RPMI8226 (cell line): Measurements from ENCODE around the gene IFI30.

Experiments used
- DNase-seq: peaks from one replicate; pipeline ENCODE4 v3.0.0-alpha.2; 2015

IFI30 gene

DNA sequence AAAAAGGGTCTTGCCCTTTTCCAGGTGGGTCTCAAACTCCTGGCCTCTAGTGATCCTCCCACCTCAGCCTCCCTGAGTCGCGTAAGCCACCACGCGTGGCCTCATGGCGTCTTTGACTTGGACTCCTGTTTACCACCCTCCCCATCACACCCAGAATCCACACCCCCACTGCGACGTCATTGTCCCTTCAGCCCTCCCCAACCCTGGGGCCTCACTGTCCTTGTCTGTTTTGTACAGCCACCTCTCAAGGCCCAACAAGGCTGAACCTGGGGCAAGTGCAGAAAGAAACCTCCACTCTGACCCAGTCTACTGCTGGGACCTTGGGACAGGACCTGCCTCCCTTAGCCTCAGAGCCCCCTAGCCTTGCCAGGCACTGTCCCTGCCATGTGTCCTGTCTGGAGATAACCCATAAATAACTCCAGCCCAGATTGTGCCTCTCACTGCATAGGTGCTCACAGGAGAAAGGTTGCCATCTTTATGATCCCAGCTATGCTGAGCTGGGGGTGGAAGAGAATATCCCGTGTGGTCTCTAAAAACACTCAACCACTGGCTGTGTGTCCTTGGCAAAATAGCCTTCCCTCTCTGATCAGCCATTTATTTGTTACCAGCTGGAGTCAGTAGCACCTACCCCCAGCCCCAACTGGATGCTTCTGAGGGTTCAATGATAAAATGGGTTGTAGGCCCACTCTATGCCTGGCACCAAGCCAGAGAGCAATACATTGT lies 1.8 kb upstream of the IFI30 start:
- no peak for DNase-seq

DNA sequence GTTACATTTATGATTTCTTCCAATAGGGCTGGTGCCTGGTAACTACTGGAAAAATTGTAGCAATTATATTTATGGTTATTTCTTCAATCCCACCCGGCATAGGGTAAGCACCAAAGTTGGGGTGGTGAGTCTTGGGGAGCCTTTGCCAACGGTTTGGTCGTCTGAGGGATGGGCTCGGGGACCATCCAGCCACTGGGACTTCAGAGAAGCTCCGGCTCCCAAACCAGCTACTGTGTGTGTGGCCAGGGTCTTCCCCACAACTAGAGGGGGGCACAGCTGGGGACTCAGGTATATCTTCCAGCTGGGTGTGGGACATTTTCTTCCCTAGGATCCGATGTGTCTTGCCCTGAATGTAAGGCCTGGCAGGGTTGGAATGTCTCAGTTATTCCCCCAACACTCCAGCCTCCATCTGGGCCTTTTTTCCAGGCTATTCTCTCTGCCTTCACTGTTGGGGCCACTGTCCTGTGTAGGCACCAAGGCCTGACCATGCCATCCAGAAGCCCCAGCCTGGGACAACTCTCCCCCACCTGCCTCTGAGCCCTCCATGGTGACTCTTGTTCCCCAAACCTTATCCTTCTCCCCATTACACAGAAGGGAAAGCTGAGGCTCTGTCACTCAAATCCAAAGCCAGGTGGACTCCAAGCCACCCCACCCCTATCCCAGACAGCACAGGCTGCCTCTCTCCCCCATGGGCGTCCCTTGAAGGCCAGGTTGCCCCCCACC lies 1.1 kb upstream of the IFI30 start:
- DNase-seq: no peak

DNA sequence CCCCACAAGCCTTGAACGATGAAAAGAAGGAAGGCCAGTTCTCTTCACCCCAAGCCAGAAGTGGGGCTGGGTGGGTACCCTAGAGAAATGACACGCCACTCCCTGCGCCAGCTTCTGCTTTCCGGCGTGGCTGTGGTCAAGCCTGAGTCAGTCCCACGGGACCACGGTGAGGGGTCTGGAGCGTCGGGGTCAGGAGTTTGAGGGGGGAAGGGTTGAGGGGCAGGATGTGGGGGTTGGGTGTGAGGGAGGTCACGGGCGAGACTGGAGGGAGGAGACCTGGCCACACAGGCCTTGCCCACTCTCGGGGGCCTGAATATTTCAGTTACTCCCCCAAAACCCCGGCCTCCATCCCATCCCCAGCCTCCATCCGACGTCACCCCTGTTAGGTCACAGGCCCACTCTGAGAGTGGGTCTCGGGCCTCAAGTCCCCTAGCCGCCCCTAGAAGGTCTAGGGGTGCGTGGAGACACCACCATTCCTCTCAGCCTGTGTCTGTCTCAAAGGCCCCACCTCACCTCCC lies 500 bp upstream of the IFI30 start:
- DNase-seq: no peak

DNA sequence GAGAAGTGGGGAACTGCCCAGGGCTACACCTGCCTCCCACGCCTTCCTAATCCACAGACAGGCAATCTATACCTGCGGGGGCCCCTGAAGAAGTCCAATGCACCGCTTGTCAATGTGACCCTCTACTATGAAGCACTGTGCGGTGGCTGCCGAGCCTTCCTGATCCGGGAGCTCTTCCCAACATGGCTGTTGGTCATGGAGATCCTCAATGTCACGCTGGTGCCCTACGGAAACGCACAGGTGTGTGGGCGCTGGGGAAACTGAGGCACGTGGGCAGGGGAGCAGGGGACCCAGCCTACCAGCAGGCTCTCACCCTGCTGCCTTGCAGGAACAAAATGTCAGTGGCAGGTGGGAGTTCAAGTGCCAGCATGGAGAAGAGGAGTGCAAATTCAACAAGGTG lies 1.4 kb downstream of the IFI30 start:
- no peak for DNase-seq

DNA sequence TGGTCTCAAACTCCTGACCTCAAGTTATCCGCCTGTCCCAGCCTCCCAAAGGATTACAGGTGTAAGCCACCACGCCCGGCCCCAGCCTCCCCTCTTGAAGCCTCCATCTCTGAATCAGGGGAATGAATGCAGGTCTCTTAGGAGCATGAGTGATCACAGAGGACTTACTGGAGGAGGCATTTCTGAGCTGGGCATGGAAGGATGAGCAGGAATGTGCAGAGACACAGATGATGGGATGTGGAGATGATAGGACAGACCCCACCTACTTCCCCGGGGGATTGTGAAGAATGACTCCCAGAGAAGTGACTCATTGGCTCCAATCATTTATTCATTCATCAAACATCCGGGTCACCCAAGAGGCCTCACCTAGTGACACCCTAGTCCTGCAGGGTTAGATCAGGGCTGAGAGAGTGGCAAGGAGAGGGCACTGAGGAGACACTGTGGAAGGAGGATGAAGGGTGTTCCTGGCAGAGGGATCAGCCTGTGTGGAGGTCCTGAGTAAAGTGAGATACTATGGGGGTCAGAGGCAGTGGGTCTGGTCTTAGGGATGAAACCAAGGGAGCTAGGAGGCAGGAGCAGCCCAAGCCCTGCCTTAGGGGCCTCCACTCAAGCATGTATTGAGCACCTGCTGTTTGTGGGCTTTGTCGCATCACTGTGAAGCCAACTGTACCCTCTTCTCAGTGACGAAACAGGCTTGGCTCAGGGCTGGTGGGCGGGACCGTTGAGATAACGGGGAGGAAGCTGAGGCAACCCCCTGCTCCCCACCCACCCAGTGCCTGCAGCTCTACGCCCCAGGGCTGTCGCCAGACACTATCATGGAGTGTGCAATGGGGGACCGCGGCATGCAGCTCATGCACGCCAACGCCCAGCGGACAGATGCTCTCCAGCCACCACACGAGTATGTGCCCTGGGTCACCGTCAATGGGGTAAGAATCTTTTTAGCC lies 3.0 kb downstream of the IFI30 start:
- no peak for DNase-seq

GRCh38 chr19:18179957-18180356 lies 6.3 kb downstream of the IFI30 start:
- DNase-seq: no peak

DNA sequence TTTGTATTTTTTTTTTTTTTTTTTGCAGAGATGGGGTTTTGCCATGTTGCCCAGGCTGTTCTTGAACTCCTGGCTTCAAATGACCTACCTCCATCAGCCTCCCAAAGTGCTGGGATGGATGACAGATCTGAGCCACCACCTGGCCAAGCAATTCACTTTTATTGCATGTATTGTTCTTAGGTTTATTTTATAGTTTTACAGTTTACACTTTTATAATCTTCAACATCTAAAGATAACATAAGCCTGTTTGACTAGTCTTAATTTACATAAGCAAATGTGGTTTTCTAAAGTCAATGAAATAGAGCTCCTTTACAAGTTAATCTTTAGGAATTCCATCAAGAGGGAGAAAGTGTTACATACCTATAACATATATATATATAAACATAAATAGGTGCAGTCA lies 9.9 kb downstream of the IFI30 start:
- DNase-seq: no peak

DNA sequence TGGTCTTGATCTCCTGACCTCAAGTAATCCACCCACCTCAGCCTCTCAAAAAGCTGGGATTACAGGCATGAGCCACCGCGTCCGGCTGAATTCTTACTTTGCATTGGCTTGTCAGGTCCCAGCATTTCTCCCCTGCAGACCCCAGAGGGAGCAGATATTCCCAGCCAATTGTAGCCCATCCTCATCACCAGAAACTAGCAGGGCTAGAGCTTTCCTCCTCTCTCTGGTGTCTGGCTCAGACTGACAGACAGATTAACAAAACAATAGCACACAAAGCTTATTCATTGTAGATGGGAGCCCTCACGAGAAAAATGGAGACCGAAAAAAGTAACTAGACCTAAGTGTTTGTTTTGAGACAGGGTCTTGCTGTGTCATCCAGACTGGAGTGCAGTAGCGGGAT lies 11.9 kb downstream of the IFI30 start:
- no peak for DNase-seq

GRCh38 chr19:18190278-18190677 lies 16.7 kb downstream of the IFI30 start:
- DNase-seq: no peak

DNA sequence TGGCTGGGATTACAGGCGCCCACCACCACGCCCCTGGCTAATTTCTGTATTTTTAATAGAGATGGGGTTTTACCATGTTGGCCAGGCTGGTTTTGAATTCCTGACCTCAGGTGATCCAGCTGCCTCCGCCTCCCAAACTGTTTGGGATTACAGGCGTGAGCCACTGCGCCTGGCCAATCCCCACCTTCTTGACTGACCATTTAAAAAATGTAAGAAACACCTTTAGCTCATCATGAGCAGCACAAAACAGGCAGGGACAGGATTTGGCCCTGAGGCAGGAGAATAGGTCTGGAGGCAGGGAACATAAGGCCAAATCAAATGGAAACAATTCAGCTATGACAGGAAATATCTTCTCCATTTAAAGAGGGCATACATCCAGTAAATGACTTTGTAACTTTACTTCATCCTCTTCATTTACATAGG lies 18.0 kb downstream of the IFI30 start:
- DNase-seq: no peak

GRCh38 chr19:18192673-18193387 lies 19.2 kb downstream of the IFI30 start, which contains the start of gene MPV17L2:
MPV17L2 (plus strand) TSS chr19:18193218; CDS start chr19:18193282, 64 bp downstream.
- DNase-seq: peak; percentile 99

DNA sequence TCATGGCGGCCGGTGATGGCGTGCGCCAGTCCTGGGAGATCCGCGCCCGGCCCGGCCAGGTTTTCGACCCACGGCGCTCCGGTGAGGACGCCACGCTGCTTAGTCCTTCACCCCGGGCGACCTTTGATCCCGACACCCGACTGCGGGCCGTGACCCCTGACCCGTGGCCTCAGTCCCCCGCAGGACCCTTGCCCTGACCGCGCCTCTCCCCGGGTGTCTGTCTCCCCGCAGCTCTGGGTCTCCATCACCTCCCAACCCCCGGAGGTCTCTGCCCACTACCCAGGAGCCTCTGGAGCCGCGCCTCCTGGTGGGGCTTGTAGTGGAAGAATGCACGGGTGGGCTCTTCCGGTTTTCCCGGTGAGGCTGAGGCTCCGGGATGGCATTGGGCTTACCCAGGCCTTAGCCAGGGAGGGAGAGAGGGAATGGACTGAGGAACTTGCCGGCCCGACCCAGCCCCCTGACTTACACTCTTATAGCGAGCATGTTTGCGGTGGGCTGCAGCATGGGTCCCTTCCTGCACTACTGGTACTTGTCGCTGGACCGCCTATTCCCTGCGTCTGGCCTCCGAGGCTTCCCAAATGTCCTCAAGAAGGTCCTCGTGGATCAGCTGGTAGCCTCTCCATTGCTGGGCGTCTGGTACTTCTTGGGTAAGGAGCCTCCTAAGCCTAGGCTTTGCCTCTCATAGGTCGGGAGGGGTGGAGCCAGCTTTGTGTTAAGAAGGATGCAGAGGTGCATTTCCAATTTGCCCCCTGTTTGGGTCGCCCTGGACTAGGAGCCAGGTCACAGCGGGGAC lies 20.0 kb downstream of the IFI30 start:
- DNase-seq: no peak

- no peak for DNase-seq
These were observed 20.5 kb downstream of the IFI30 start for GRCh38 chr19:18194181-18194530.

GRCh38 chr19:18194554-18195238 lies 21.1 kb downstream of the IFI30 start:
- no peak for DNase-seq

DNA sequence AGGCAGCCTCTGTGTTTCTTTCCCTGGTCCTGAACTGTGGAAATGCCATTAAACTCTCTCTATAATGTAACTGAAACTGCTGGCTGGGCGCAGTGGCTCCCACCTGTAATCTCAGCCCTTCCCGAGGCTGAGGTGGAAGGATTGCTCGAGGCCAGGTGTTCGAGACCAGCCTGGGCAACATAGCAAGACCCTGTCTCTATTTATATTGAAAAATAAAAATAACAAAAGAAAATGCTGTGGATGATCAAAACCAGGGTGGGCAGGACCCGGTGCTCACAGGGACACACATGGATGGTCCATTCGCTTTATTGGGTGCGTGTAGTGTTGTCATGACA lies 22.9 kb downstream of the IFI30 start:
- DNase-seq: no peak

- no peak for DNase-seq
These were observed 23.7 kb downstream of the IFI30 start for GRCh38 chr19:18197306-18197705.

- DNase-seq: no peak
These were observed 24.3 kb downstream of the IFI30 start for GRCh38 chr19:18197941-18198340.

DNA sequence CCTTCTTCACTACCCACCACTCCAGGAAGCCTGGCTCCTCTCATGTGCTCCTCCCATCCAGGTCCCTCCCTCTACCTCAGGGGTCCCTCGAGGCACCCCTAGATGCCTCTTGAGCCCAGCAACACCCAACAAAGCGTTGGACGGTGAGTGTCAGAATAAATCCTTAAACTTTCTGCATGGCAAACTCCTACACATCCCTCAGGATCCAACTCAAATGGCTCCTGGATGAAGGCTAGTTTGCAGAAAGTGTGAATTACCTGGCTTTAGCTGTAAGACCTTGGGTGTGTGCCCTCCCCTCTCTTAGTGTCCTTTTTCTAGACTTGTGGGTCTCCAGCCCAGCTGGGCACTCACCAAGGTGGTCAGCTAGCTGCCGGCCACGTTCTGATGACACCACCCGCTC lies 24.8 kb downstream of the IFI30 start:
- DNase-seq: no peak

DNA sequence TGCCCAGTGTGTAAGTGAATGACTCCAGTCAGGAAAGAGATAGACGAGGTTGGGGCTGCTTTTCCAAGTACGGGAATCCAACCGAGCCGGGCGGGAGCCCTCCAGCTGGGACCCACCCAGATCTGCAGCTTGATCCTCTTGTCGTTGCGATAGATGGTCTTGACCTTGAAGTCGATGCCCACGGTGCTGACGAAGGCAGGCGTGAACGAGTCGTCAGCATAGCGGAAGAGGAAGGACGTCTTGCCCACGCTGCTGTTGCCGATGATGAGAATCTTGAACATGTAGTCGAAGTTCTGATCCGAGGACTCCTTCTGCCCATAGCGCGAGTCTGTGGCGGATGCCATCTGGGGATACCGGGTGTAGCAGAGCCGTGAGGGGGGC lies 28.8 kb downstream of the IFI30 start:
- no peak for DNase-seq

GRCh38 chr19:18202778-18203407 lies 29.3 kb downstream of the IFI30 start:
- DNase-seq: peak; percentile 55

DNA sequence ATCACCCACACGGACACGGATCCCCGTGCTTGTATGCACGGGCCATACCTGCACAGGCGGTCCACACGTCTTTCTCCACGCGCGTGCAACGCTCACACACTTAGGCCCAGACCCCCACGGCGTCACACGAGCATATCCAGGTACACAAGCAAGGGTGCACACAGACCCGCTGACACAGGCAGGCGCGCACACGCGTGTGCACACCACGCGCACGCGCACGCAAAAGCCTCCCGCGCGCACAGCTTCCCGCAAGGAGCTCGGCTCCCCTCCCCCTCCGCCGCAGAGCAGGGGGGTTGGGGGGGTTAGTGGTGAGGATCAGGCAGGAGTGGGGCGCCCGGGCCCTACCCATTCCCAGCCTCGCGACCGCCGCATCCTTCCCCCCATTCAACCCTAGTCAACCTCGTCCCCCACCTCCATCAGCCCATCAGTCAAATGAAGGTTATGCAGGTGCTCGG lies 29.8 kb downstream of the IFI30 start:
- DNase-seq: peak; percentile 58
